C4-2B (cell line): ENCODE measurements around the gene KIAA1755.

ENCODE experiments used
- H3K27ac ChIP-seq: fragments of 450-650 bp; 2 replicates; pipeline ENCODE4 v1.5.1; 2017
- CTCF ChIP-seq: fragments of 450-650 bp; conservative IDR thresholded peaks from 2 replicates; pipeline ENCODE4 v1.5.1; 2017; ENCODE audit warnings: mild to moderate bottlenecking
- ZFX ChIP-seq: fragments of 450-650 bp; IDR thresholded peaks from 2 replicates; pipeline ENCODE4 v1.6.1; 2017

The KIAA1755 gene

GRCh38 chr20:38198238-38198861 lies 62.2 kb downstream of the KIAA1755 start:
- TF ChIP-seq ZFX (no peak), CTCF (no peak)
- H3K27ac ChIP-seq: no peak overlapping the region

GRCh38 chr20:38197619-38198018 lies 62.9 kb downstream of the KIAA1755 start:
- no peak for TF ChIP-seq ZFX
- TF ChIP-seq CTCF: no peak
- no peak overlapping the region for H3K27ac ChIP-seq

- H3K27ac ChIP-seq: no peak overlapping the region
- TF ChIP-seq ZFX (no peak), CTCF (no peak)
Measured at GRCh38 chr20:38197217-38197616, 63.3 kb downstream of the KIAA1755 start.

GRCh38 chr20:38196592-38196991 lies 63.9 kb downstream of the KIAA1755 start:
- TF ChIP-seq ZFX (no peak), CTCF (no peak)
- no peak overlapping the region for H3K27ac ChIP-seq

- TF ChIP-seq CTCF (no peak), ZFX (no peak)
Measured at GRCh38 chr20:38196076-38196475, 64.5 kb downstream of the KIAA1755 start.

GRCh38 chr20:38195521-38195920 lies 65.0 kb downstream of the KIAA1755 start:
- H3K27ac ChIP-seq: no peak overlapping the region
- TF ChIP-seq CTCF (no peak), ZFX (no peak)

More at GRCh38 chr20:38196076-38196475, 64.5 kb downstream of the KIAA1755 start:
- H3K27ac ChIP-seq: no peak overlapping the region

GRCh38 chr20:38194971-38195504 lies 65.5 kb downstream of the KIAA1755 start:
- no peak for TF ChIP-seq ZFX
- no peak for TF ChIP-seq CTCF
- H3K27ac ChIP-seq: no peak overlapping the region
